Stimulated activated effector memory CD8-positive, alpha-beta T cell treated with anti-CD3 and anti-CD28 coated beads, Interleukin-12 subunit alpha, Interleukin-12 subunit beta, amount 100 ng/mL, for 72 hours (primary cell): Measurements from ENCODE around the gene JOSD2.

ENCODE experiments used
- ATAC-seq: fragments of 150-1000 bp; cut with Tn5 transposase; 2 replicates; pipeline ENCODE4 v1.10.0; 2021
- DNase-seq, 2 donors: peaks; one replicate each; pipeline ENCODE4 v3.0.0; 2021 to 2022; ENCODE audit warnings: low spot score in 2 of 2
- H3K27ac Mint-ChIP-seq: one replicate; pipeline ENCODE4 v1.8.0; 2022; ENCODE audit warnings: mild to moderate bottlenecking, mixed read lengths
- H3K36me3 Mint-ChIP-seq: one replicate; pipeline ENCODE4 v1.8.0; 2022; ENCODE audit warnings: mild to moderate bottlenecking, mixed read lengths
- H3K4me1 Mint-ChIP-seq: one replicate; pipeline ENCODE4 v1.8.0; 2022; ENCODE audit warnings: mixed read lengths
- H3K4me3 Mint-ChIP-seq: one replicate; pipeline ENCODE4 v1.8.0; 2022; ENCODE audit warnings: mild to moderate bottlenecking, mixed read lengths
- H3K9me3 Mint-ChIP-seq: one replicate; pipeline ENCODE4 v1.8.0; 2022; ENCODE audit warnings: mixed read lengths

The JOSD2 gene

GRCh38 chr19:50522881-50523280 lies 11.9 kb upstream of the JOSD2 start:
- Mint-ChIP-seq H3K4me3 (no peak overlapping the region), H3K9me3 (no peaks in the 10 kb centered on the region), H3K36me3 (no peaks in the 10 kb centered on the region), H3K4me1 (no peaks in the 10 kb centered on the region), H3K27ac (no peak overlapping the region)
- no peak for ATAC-seq
- DNase-seq, result no peak

GRCh38 chr19:50520822-50521465 lies 10.0 kb upstream of the JOSD2 start:
- Mint-ChIP-seq H3K27ac (no peak overlapping the region), H3K9me3 (no peaks in the 10 kb centered on the region), H3K4me3 (no peak overlapping the region), H3K36me3 (no peaks in the 10 kb centered on the region), H3K4me1 (no peaks in the 10 kb centered on the region)
- no peak for ATAC-seq
- no peak for DNase-seq

GRCh38 chr19:50519006-50519575 lies 8.1 kb upstream of the JOSD2 start:
- Mint-ChIP-seq H3K27ac (no peak overlapping the region), H3K9me3 (no peaks in the 10 kb centered on the region), H3K4me3 (no peak overlapping the region), H3K36me3 (peaks cover 5% of the 10 kb centered on the region), H3K4me1 (no peaks in the 10 kb centered on the region)
- DNase-seq, result no peak
- ATAC-seq, result no peak

- Mint-ChIP-seq H3K4me3 (no peak overlapping the region), H3K27ac (no peak overlapping the region), H3K9me3 (no peaks in the 10 kb centered on the region), H3K4me1 (peaks cover under 1% of the 10 kb centered on the region), H3K36me3 (peaks cover 8% of the 10 kb centered on the region)
- DNase-seq (no peak), ATAC-seq (no peak)
These were observed 7.4 kb upstream of the JOSD2 start for GRCh38 chr19:50518091-50519005.

- Mint-ChIP-seq H3K9me3 (no peaks in the 10 kb centered on the region), H3K36me3 (peaks cover 14% of the 10 kb centered on the region), H3K4me3 (no peak overlapping the region), H3K4me1 (peaks cover 5% of the 10 kb centered on the region), H3K27ac (no peak overlapping the region)
- DNase-seq (no peak), ATAC-seq (no peak)
These were observed 6.7 kb upstream of the JOSD2 start for GRCh38 chr19:50517704-50518075.

- Mint-ChIP-seq H3K4me1 (peaks cover 5% of the 10 kb centered on the region), H3K4me3 (no peak overlapping the region), H3K36me3 (peaks cover 15% of the 10 kb centered on the region), H3K27ac (no peak overlapping the region), H3K9me3 (no peaks in the 10 kb centered on the region)
- no peak for ATAC-seq
- no peak for DNase-seq
These were observed 6.1 kb upstream of the JOSD2 start for GRCh38 chr19:50516964-50517703.

- ATAC-seq (no peak), DNase-seq (no peak)
- Mint-ChIP-seq H3K4me1 (peaks cover 11% of the 10 kb centered on the region), H3K9me3 (no peaks in the 10 kb centered on the region), H3K4me3 (no peak overlapping the region), H3K36me3 (peaks cover 20% of the 10 kb centered on the region), H3K27ac (no peak overlapping the region)
These were observed 5.5 kb upstream of the JOSD2 start for GRCh38 chr19:50516456-50516855.

GRCh38 chr19:50515168-50515561 lies 4.2 kb upstream of the JOSD2 start:
- Mint-ChIP-seq H3K4me1 (peaks cover 23% of the 10 kb centered on the region), H3K36me3 (peaks cover 32% of the 10 kb centered on the region), H3K9me3 (no peaks in the 10 kb centered on the region), H3K4me3 (no peak overlapping the region), H3K27ac (no peak overlapping the region)
- DNase-seq, result no peak
- ATAC-seq, result no peak

- ATAC-seq (no peak), DNase-seq (no peak)
- Mint-ChIP-seq H3K36me3 (peaks cover 32% of the 10 kb centered on the region), H3K27ac (peak overlapping the region; percentile 43), H3K4me1 (peaks cover 23% of the 10 kb centered on the region), H3K9me3 (no peaks in the 10 kb centered on the region), H3K4me3 (no peak overlapping the region)
These were observed 3.6 kb upstream of the JOSD2 start for GRCh38 chr19:50514346-50515167.

GRCh38 chr19:50513746-50514345 lies 2.9 kb upstream of the JOSD2 start, which contains the start of gene ASPDH:
Gene ASPDH, minus strand, starts transcription at chr19:50513913. Its CDS starts 90 bp downstream, at chr19:50513823.
- DNase-seq (no peak), ATAC-seq (no peak)
- Mint-ChIP-seq H3K4me1 (peaks cover 30% of the 10 kb centered on the region), H3K27ac (peak within 1 kb of the TSS; percentile 45), H3K9me3 (no peaks in the 10 kb centered on the region), H3K36me3 (peaks cover 39% of the 10 kb centered on the region), H3K4me3 (no peak within 1 kb of the TSS)

- Mint-ChIP-seq H3K4me3 (no peak overlapping the region), H3K36me3 (peaks cover 46% of the 10 kb centered on the region), H3K4me1 (peaks cover 37% of the 10 kb centered on the region), H3K27ac (peak overlapping the region; percentile 45), H3K9me3 (no peaks in the 10 kb centered on the region)
- DNase-seq (no peak), ATAC-seq (no peak)
These were observed 2.2 kb upstream of the JOSD2 start for GRCh38 chr19:50512999-50513745.

- Mint-ChIP-seq H3K27ac (peak overlapping the region; percentile 96), H3K36me3 (peaks cover 52% of the 10 kb centered on the region), H3K4me1 (peaks cover 41% of the 10 kb centered on the region), H3K9me3 (no peaks in the 10 kb centered on the region), H3K4me3 (peak overlapping the region; percentile 83)
- no peak for DNase-seq
- ATAC-seq, result no peak
These were observed 1.4 kb upstream of the JOSD2 start for GRCh38 chr19:50512112-50512998.

GRCh38 chr19:50510700-50511068 lies 307 bp downstream of the JOSD2 start:
- peak overlapping the region; percentile 96 for H3K27ac Mint-ChIP-seq
- peak overlapping the region; percentile 83 for H3K4me3 Mint-ChIP-seq
- peaks cover 60% of the 10 kb centered on the region for H3K36me3 Mint-ChIP-seq
- ATAC-seq (no peak), DNase-seq (no peak)
- peaks cover 47% of the 10 kb centered on the region for H3K4me1 Mint-ChIP-seq
- no peaks in the 10 kb centered on the region for H3K9me3 Mint-ChIP-seq
